Type B pancreatic cell (in vitro differentiated cells): ENCODE data around the gene HSPA12B. TPM values are rescaled to one million over a fixed set of nuclear protein-coding genes. Genes with fewer than 3 reads are reported as not detected.
A peak's percentile ranks its signal among the peaks of the same experiment; 100 is the strongest.

Experiments
- DNase-seq: peaks from one replicate; pipeline ENCODE4 v3.0.0; 2021; ENCODE audit warnings: mixed read lengths; ENCODE audit not compliant: unreplicated experiment; ENCODE audit errors: extremely low spot score
- H3K27ac Mint-ChIP-seq: 2 replicates; pipeline ENCODE4 v1.8.0; 2021; ENCODE audit warnings: mild to moderate bottlenecking, mixed read lengths
- H3K27me3 Mint-ChIP-seq: 2 replicates; pipeline ENCODE4 v1.8.0; 2021; ENCODE audit warnings: mixed read lengths
- H3K36me3 Mint-ChIP-seq: 2 replicates; pipeline ENCODE4 v1.8.0; 2021; ENCODE audit warnings: mixed read lengths
- H3K4me1 Mint-ChIP-seq: one replicate; pipeline ENCODE4 v1.8.0; 2021; ENCODE audit warnings: mixed read lengths; ENCODE audit not compliant: unreplicated experiment
- H3K4me3 Mint-ChIP-seq: 2 replicates; pipeline ENCODE4 v1.8.0; 2021; ENCODE audit warnings: mild to moderate bottlenecking, mixed read lengths
- H3K9me3 Mint-ChIP-seq: 2 replicates; pipeline ENCODE4 v1.8.0; 2021; ENCODE audit warnings: mixed read lengths
- total RNA-seq: library from RNA; stranded (reverse); gene quantifications from 2 replicates; pipeline ENCODE4 v1.2.1, GENCODE V29; 2021; ENCODE audit warnings: low replicate concordance
- TF ChIP-seq, protein P1 (sequence below): fragments of 200-600 bp; sonication (generic); conservative IDR thresholded peaks from 2 replicates; pipeline ENCODE4 v1.5.0; 2021; ENCODE audit warnings: antibody characterized with exemption, mild to moderate bottlenecking

Gene HSPA12B
- total RNA-seq, 1 donor from 2014 or later: 5.2 TPM

DNA sequence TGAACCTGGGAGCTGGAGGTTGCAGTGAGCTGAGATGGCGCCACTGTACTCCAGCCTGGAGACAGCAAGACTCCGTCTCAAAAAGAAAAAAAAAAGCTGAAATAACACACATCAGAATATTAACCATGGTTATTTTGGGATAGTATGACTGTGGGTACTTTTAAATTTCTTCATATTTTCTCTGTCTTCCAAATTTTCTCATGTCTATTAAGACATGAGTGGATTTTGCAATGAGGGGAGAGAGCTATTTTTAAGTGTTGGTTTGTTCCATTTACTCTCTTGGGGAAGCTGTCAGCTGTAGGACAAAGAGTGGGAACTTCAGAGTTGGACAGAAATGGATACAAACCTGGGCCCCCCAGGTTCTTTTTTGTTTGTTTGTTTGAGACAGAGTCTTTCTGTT, 24.8 kb downstream of the HSPA12B start:
- Mint-ChIP-seq H3K36me3 (peaks cover 3% of the 10 kb centered on the region), H3K27ac (no peak overlapping the region), H3K27me3 (peaks cover 7% of the 10 kb centered on the region), H3K4me3 (no peak overlapping the region), H3K9me3 (no peaks in the 10 kb centered on the region), H3K4me1 (peaks cover 8% of the 10 kb centered on the region)
- TF ChIP-seq, protein P1, sequence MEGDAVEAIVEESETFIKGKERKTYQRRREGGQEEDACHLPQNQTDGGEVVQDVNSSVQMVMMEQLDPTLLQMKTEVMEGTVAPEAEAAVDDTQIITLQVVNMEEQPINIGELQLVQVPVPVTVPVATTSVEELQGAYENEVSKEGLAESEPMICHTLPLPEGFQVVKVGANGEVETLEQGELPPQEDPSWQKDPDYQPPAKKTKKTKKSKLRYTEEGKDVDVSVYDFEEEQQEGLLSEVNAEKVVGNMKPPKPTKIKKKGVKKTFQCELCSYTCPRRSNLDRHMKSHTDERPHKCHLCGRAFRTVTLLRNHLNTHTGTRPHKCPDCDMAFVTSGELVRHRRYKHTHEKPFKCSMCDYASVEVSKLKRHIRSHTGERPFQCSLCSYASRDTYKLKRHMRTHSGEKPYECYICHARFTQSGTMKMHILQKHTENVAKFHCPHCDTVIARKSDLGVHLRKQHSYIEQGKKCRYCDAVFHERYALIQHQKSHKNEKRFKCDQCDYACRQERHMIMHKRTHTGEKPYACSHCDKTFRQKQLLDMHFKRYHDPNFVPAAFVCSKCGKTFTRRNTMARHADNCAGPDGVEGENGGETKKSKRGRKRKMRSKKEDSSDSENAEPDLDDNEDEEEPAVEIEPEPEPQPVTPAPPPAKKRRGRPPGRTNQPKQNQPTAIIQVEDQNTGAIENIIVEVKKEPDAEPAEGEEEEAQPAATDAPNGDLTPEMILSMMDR: no peak
- DNase-seq: no peak

DNA sequence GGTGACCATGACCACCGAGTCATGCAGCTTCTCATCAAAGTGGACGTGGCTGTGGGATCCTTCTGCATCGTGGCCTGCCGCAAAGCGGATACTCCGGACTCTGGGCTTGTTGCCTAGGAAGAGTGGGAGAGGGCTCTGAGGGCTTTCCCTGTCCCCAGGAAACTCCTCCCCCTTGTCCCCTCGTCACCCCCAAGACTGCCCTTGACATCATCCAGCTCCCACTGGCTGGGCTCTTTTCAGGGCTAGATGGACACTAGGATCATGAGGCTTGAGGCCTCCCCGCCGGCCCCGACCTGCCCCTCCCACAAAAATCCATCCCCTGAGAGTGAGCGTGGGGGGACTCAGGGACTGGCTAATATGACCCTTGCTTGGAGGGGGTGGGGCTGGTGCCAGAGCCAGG, 26.1 kb downstream of the HSPA12B start:
- DNase-seq: no peak
- Mint-ChIP-seq H3K4me3 (no peak overlapping the region), H3K27me3 (no peaks in the 10 kb centered on the region), H3K4me1 (peaks cover 5% of the 10 kb centered on the region), H3K27ac (no peak overlapping the region), H3K9me3 (no peaks in the 10 kb centered on the region), H3K36me3 (peaks cover 3% of the 10 kb centered on the region)
- TF ChIP-seq, protein P1: no peak

DNA sequence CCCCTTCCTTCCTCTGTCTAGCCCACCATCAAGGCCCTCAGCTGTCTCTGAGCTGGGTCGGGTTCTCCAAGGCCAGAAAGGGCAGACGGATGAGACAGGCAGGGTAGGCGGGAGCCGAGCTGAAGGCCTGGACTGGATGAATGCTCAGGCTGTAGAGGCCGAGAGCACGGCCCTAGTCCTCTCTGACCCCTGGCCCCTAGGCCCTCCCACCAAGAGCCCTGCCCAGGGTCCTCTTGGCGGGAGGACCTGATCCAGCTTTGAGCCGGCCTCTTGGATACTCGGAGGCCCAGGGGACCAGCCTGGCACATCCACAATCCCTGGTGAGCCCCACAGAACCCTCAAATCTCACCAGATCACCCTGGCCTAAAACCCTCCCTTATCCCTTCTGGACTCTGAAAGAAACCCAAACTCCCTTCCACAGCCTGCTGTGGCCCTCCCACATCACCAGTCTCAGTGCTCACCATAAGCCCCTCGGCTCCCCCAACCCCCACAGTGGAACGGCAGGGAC, 26.9 kb downstream of the HSPA12B start:
- TF ChIP-seq, protein P1: no peak
- Mint-ChIP-seq H3K4me1 (peaks cover 5% of the 10 kb centered on the region), H3K36me3 (peaks cover 3% of the 10 kb centered on the region), H3K4me3 (no peak overlapping the region), H3K27me3 (no peaks in the 10 kb centered on the region), H3K27ac (peak overlapping the region; percentile 39), H3K9me3 (no peaks in the 10 kb centered on the region)
- no peak for DNase-seq

DNA sequence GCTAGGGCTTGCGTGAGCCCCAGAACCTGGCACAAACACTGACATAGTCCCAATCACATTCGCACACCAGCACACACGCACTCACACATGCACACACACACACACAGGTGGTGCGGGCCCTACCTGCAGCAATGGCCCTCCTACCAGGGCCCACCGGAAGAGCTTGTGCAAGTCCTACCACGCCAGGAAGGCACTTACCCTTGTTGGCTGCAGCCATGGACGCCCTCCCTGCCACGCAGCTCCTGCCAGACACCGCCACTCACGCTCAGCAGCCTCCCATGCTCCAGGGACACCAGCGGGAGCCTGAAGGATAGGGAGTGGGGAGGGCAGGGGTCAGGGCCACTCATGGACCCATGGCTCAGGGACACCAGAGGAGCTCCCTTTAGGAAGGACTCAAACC, 27.4 kb downstream of the HSPA12B start:
- H3K27ac Mint-ChIP-seq: peak overlapping the region; percentile 39
- H3K27me3 Mint-ChIP-seq: no peaks in the 10 kb centered on the region
- H3K36me3 Mint-ChIP-seq: peaks cover 3% of the 10 kb centered on the region
- TF ChIP-seq, protein P1: no peak
- H3K9me3 Mint-ChIP-seq: no peaks in the 10 kb centered on the region
- peaks cover 5% of the 10 kb centered on the region for H3K4me1 Mint-ChIP-seq
- DNase-seq: no peak
- no peak overlapping the region for H3K4me3 Mint-ChIP-seq

DNA sequence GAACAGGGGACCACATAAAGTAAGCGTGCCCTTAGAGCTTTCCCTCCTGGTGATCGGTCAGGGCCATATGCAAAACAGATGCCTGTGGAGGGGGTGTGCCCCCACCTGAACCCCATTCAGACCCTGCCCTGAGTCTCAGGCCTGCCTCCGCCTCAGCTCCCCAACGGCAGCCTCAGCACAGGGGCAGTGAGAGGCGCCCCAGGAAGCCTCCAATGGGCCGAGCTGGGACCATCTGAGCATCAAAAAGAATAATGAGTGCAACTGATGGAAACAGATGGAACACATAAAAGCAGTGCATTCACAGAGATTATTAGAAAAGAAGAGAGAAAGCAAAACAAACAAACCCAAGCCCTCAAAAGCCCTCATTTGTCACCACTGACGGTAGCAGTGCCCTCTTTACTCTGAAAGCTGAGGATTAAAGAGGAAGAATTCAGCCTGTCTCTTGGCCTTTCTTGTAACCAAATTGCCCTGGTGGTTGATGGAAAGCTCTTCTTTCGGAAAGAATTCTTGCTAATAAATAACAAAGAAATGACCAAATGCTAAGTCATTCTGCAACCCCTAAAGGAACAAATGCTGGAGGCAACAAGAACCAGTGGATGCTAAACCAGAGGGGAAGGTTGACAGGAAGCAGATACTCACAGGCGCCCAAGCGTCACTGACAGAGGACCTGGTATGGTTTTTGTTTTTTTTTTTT, 28.3 kb downstream of the HSPA12B start:
- Mint-ChIP-seq H3K27ac (no peak overlapping the region), H3K4me1 (peaks cover 9% of the 10 kb centered on the region), H3K27me3 (no peaks in the 10 kb centered on the region), H3K36me3 (peaks cover 3% of the 10 kb centered on the region), H3K4me3 (no peak overlapping the region), H3K9me3 (no peaks in the 10 kb centered on the region)
- no peak for DNase-seq
- TF ChIP-seq, protein P1: no peak
